OCI-LY7 (cell line): Measurements from ENCODE around the gene MACROD2.

Source experiments
- CTCF ChIP-seq: fragments of 200-600 bp; sonication (generic); conservative IDR thresholded peaks from 2 replicates; pipeline ENCODE4 v1.5.1; 2014; ENCODE audit warnings: mild to moderate bottlenecking, antibody characterized with exemption, low read length, moderate library complexity, mixed read lengths
- EZH2phosphoT487 ChIP-seq: fragments of 200-600 bp; sonication (generic); IDR thresholded peaks from 2 replicates; pipeline ENCODE4 v1.6.1; 2018; ENCODE audit warnings: low read depth, borderline replicate concordance, mild to moderate bottlenecking, mixed run types, antibody characterized with exemption, low read length, moderate library complexity, mixed read lengths

DNA sequence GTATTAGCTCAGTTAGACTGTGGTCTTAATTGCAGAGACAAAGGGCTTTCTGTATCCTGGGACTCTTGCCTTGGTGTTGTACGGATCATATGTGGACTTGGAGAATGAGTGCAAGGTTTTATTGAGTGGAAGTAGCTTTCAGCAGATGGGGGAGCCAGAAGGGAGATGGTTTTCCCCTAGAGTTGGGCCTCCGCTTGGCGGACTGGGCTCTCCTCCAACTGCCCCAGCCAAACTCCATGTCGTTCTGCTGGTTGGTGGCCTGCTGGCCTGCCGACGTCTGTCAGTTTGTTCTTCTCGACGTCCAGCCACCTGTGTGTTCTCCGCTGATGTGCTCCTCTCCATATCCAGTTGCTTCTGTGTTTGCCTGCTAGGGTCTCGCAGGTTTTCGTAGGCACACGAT, 531.6 kb downstream of the MACROD2 start:
- TF ChIP-seq CTCF (no peak), EZH2phosphoT487 (no peak)
